Kidney (tissue), 14 donors: Measurements from ENCODE around the gene PPARA. TPM values are rescaled to one million over a fixed set of nuclear protein-coding genes. Genes with fewer than 3 reads are reported as not detected.

ENCODE experiments used
- DNase-seq, 5 donors: peaks; one replicate each; pipeline ENCODE4 v3.0.0-alpha.2; 2013 to 2020
- FAIRE-seq: peaks from 2 replicates; lab custom pipeline; 2012; peaks lifted over from hg19 to GRCh38; lab: Jason Lieb, UNC
- H3K27ac ChIP-seq, 2 donors: one replicate each; pipeline ENCODE4 v1.7.0; 2013; ENCODE audit warnings: low read depth in 2 of 2, low read length in 2 of 2, inconsistent platforms in 1 of 2
- H3K27me3 ChIP-seq: one replicate; pipeline ENCODE4 v1.7.1; 2013; ENCODE audit warnings: low read length, inconsistent platforms; ENCODE audit not compliant: control insufficient read depth, insufficient read depth
- H3K36me3 ChIP-seq, 3 donors: one replicate each; pipeline versions ENCODE4 v1.7.0 to v1.7.1; 2013; ENCODE audit warnings: low read length in 3 of 3, control low read depth in 1 of 3, inconsistent platforms in 1 of 3; ENCODE audit not compliant: insufficient read depth in 3 of 3, control insufficient read depth in 2 of 3
- H3K4me1 ChIP-seq, 3 donors: one replicate each; pipeline versions ENCODE4 v1.7.0 to v1.7.1; 2013; ENCODE audit warnings: low read length in 3 of 3, inconsistent platforms in 1 of 3, low read depth in 1 of 3; ENCODE audit not compliant: control insufficient read depth in 2 of 3, insufficient read depth in 2 of 3
- H3K4me3 ChIP-seq, 3 donors: one replicate each; pipeline versions ENCODE4 v1.7.0 to v1.8.1; 2013; ENCODE audit warnings: low read length in 3 of 3, control low read depth in 1 of 3, inconsistent platforms in 1 of 3
- H3K9ac ChIP-seq, 3 donors: one replicate each; pipeline versions ENCODE4 v1.7.0 to v1.7.1; 2013; ENCODE audit warnings: low read length in 3 of 3, control low read depth in 1 of 3, inconsistent platforms in 1 of 3
- H3K9me3 ChIP-seq, 3 donors: one replicate each; pipeline versions ENCODE4 v1.7.0 to v1.7.1; 2013; ENCODE audit warnings: low read length in 3 of 3, control low read depth in 1 of 3, inconsistent platforms in 1 of 3; ENCODE audit not compliant: control insufficient read depth in 2 of 3, insufficient read depth in 1 of 3
- intact Hi-C: fragments of 100-400 bp; cut with DNase I; formaldehyde crosslinking; loops from one replicate; pipeline ENCODE4 v1.11.1; 2022
- polyA plus RNA-seq: library from polyadenylated mRNA; stranded (reverse); fragments of 350-450 nt; fragmentation: Illumina TruSeq; extraction: RNeasy Lipid Tissue Mini Kit (QIAGEN cat#74804); gene quantifications from one replicate; pipeline ENCODE4 v1.2.3, GENCODE V29; 2014; ENCODE audit warnings: low read depth, low replicate concordance; ENCODE audit not compliant: insufficient read depth
- total RNA-seq: library from RNA; stranded (reverse); fragmentation: NEBNext Ultra II Directional; extraction: Animal tissue kit (Norgen Biotek cat#: 25700); gene quantifications from one replicate; pipeline ENCODE4 v1.2.1, GENCODE V29; 2021
- TF ChIP-seq, protein P1 (sequence below): IDR thresholded peaks from 3 replicates; pipeline ENCODE4 v1.5.1; 2012; ENCODE audit warnings: mild to moderate bottlenecking, moderate library complexity, borderline replicate concordance; ENCODE audit not compliant: insufficient read depth; ENCODE audit errors: extremely low read depth
- donor health status: control.
- donor health status: control.
- donor health status: control.
- donor health status: control.
- donor health status: control.
- donor health status: DM: yes; HTN: yes; CAD: no.
- donor health status: Normal renal cell carcinoma (clear cell type).

The PPARA gene
- total and polyA plus RNA-seq, 2 donors from 2014 or later: 15.8 to 36.8 TPM

DNA sequence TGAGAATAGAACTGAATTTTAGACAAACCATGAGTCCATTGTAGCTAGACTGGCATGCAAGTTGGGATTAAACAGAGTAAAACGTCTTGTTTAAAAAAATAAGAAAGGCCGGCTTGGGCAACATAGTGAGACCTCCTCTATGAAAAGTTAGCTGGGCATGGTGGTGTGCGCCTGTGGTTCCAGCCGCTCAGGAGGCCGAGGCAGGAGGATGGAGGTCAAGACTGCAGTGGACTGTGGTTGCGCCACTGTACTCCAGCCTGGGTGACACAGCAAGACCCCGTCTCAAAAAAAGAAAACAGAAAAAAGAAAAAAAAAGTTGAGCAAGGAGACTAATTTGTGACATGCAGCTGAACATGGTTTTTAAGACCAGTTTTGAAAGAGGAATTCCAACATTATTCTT is 76.3 kb downstream of the PPARA start:
- TF ChIP-seq, protein P1, sequence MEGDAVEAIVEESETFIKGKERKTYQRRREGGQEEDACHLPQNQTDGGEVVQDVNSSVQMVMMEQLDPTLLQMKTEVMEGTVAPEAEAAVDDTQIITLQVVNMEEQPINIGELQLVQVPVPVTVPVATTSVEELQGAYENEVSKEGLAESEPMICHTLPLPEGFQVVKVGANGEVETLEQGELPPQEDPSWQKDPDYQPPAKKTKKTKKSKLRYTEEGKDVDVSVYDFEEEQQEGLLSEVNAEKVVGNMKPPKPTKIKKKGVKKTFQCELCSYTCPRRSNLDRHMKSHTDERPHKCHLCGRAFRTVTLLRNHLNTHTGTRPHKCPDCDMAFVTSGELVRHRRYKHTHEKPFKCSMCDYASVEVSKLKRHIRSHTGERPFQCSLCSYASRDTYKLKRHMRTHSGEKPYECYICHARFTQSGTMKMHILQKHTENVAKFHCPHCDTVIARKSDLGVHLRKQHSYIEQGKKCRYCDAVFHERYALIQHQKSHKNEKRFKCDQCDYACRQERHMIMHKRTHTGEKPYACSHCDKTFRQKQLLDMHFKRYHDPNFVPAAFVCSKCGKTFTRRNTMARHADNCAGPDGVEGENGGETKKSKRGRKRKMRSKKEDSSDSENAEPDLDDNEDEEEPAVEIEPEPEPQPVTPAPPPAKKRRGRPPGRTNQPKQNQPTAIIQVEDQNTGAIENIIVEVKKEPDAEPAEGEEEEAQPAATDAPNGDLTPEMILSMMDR: no peak
- peaks cover 6 to 26% (median 18%) of the 10 kb centered on the region in 3 donors for H3K36me3 ChIP-seq
- H3K27ac ChIP-seq: no peak overlapping the region
- H3K4me1 ChIP-seq: no peaks in the 10 kb centered on the region
- H3K27me3 ChIP-seq: no peaks in the 10 kb centered on the region
- H3K9ac ChIP-seq: no peak overlapping the region
- no peak for FAIRE-seq
- DNase-seq: no peak
- no peak overlapping the region for H3K4me3 ChIP-seq
- intact Hi-C loops: no loop called here
- no peaks in the 10 kb centered on the region for H3K9me3 ChIP-seq

DNA sequence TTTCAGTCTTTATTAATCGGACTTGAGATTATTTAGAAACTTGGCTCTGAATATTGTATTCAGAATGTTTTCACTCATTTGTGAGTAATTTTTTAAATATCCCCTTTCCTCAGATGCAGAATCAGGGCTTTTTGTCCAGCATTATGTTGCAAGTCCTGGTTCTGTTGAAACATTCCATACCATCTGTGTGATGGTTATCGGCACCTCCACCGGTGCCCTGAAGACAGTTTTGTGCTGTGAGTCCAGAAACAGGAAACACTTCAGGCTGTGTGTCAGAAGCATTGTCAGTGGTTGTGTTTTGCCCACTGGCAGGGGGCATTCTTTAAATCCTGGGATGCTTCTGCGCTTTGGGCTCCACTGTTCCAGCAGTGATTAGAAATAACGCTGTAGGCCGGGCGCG is 79.4 kb downstream of the PPARA start:
- H3K27ac ChIP-seq: no peak overlapping the region
- no peaks in the 10 kb centered on the region for H3K9me3 ChIP-seq
- intact Hi-C loops: no loop called here
- TF ChIP-seq, protein P1: no peak
- no peak overlapping the region for H3K9ac ChIP-seq
- FAIRE-seq (no peak), DNase-seq (no peak)
- H3K27me3 ChIP-seq: no peaks in the 10 kb centered on the region
- no peaks in the 10 kb centered on the region for H3K4me1 ChIP-seq
- H3K4me3 ChIP-seq: no peak overlapping the region
- H3K36me3 ChIP-seq: peaks cover 6 to 25% (median 17%) of the 10 kb centered on the region in 3 donors

DNA sequence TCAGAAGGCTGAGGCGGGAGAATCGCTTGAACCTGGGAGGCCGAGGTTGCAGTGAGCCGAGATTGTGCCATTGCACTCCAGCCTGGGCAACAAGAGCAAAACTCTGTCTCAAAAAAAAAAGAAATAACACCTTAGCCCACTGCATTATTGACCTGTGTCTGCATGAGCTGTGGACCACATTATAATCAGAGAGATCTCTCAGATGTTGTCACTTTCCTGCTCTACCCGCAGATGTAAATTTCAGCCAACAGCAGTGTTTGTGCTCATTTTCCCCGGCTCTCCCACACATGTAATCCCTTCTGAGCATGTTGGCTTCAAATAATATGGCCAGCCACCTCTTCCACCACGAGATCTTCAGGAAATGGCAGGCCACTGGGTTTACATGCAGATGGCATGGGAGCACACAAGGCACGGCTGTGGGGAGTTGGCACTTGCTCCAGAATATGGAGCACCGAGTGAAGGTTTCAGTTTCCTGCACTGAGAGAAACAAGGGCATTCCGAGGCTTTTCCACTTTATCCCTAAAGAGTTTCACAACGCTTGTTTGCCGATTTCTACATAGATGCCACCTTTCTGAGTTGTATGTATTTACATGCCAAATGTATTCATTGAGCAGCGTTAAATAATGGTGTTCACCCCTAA is 80.1 kb downstream of the PPARA start:
- Histone ChIP-seq H3K36me3 (peaks cover 5 to 28% (median 21%) of the 10 kb centered on the region in 3 donors), H3K9ac (no peak overlapping the region), H3K27ac (no peak overlapping the region), H3K4me3 (no peak overlapping the region), H3K27me3 (no peaks in the 10 kb centered on the region), H3K9me3 (no peaks in the 10 kb centered on the region), H3K4me1 (no peaks in the 10 kb centered on the region)
- intact Hi-C loops: no loop called here
- FAIRE-seq (no peak), DNase-seq (no peak)
- TF ChIP-seq, protein P1: no peak
